Activated CD4-positive, CD25-positive, alpha-beta regulatory T cell (primary cell): Measurements from ENCODE around the gene OVOL3.

Source experiments
- DNase-seq, 4 experiments: peaks; one replicate each; lab custom pipeline; 2025; lab: John Stamatoyannopoulos, UW

The OVOL3 gene

DNA sequence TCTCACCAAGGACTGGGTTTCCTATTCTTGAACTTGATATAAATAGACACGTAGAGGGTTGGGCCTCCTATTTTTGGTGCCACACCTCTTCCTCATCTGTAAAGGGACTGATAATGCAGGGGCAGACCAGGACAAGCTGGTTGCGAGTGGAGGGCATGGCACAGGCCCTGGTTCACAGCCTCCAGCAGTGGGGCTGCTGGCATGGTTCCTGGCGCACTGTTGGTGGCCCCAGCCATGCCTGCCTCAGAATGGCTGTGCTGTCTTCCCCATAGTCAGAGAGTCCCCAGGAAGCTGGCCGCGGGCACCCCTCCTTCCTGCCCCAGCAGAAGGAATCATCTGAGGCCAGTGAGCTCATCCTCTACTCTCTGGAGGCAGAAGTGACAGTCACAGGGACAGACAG, 10.5 kb upstream of the OVOL3 start:
- no peak for DNase-seq

- no peak for DNase-seq
Observed at GRCh38 chr19:36101550-36102327, 9.2 kb upstream of the OVOL3 start.

GRCh38 chr19:36103040-36103626, 7.8 kb upstream of the OVOL3 start:
- DNase-seq: no peak

- no peak for DNase-seq
Observed at GRCh38 chr19:36103842-36104552, 6.9 kb upstream of the OVOL3 start.

- DNase-seq: no peak
Observed at GRCh38 chr19:36106441-36106840, 4.5 kb upstream of the OVOL3 start.

GRCh38 chr19:36106991-36107390, 4.0 kb upstream of the OVOL3 start:
- no peak for DNase-seq

DNA sequence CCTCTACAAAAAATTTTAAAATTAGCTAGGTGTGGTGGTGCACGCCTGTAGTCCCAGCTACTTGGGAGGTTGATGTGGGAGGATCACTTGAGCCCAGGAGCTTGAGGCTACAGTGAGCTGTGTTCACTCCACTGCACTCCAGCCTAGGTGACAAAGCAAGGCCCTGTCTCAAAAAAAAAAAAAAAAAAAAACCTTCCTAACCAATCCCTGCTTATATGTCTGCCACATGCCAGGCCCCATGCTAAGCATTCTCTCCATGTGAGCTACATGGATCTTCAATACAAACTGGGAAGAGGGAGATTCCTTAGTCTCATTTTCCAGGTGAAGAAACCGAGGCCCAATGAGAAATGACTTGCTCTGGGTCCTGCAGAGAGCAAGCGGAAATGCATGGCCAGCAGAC, 2.3 kb upstream of the OVOL3 start:
- DNase-seq: no peak

GRCh38 chr19:36111200-36111539, 227 bp downstream of the OVOL3 start:
- no peak for DNase-seq

DNA sequence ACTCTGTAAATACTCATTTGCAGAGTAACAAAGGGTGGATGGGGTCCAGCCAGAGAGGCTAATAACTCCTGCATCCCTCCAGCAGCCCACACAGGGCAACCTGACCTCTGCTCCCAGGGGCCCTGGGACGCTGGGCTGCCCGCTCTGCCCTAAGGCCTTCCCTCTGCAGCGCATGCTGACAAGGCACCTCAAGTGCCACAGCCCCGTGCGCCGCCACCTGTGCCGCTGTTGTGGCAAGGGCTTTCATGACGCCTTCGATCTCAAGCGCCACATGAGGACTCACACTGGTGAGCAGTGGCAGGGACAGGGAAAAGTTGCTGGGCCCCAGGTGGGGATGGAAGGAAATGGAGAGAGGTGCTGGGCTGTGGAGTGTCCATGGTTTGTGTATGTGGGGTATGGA, 1.7 kb downstream of the OVOL3 start:
- no peak for DNase-seq

DNA sequence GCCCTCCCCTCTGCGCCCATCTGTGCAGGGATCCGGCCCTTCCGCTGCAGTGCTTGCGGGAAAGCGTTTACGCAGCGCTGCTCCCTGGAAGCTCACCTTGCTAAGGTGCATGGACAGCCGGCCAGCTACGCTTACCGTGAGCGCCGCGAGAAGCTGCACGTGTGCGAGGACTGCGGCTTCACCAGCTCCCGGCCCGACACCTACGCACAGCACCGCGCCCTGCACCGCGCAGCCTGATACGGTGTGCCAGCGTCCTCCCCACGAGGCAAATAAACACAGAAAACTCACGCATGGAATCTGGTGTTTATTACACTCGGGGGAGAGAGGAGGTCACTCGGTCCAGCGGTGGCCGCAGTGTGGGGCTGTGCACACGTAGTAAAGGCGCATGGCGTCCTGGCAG, 2.5 kb downstream of the OVOL3 start:
- DNase-seq: no peak

- no peak for DNase-seq
Observed at GRCh38 chr19:36113894-36114720, 3.2 kb downstream of the OVOL3 start.

DNA sequence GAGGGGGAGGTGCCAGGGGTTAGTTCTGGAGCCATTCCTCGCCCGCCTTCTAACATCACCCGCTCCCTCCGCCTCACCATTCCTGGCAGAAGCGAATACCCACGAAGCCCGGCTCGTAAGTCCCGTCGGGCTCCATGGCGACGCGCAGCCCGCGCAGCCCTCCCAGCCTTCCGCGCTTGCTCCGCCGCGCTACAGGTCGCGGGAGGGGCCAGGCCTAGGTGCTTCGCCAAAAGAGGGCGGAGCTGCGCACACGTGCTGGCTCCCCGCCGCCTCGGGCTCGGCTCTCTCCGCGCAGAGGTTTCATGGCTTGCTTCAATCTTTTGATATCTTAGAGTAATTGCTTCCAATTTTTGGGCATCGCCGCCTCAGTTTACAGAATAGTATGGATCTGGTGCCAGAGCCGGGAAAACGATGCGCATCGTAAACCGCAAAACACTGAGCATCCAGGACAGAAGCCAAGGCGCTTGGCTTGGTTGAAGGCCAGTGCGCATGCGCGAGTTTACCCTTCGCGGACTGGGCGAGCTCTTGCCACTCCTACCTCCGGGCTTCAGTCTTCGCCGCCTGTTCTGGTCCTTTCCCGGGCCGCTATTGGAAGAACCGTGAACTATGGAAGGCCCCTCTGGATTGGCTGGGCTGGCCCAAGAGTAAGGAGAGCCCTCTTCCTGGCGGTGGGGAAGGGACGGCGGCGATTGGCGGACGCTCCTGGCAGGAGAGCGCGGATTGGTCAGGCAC, 3.9 kb downstream of the OVOL3 start, which contains the start of gene POLR2I:
POLR2I (minus strand) TSS at position 155 of the 732 bp plus-strand sequence; CDS start at position 136, 19 bp downstream.
- peak; percentile 94 to 98 (median 97) for DNase-seq

- DNase-seq: peak; percentile 88 to 92 (median 90)
Observed at GRCh38 chr19:36115453-36116343, 4.8 kb downstream of the OVOL3 start, which contains the start of gene TBCB. TSS of gene TBCB (plus strand) at chr19:36115468. CDS start at chr19:36115561, 93 bp downstream.

- DNase-seq: no peak
Observed at GRCh38 chr19:36116344-36116637, 5.3 kb downstream of the OVOL3 start.

- no peak for DNase-seq
Observed at GRCh38 chr19:36120092-36120983, 9.4 kb downstream of the OVOL3 start.

- no peak for DNase-seq
Observed at GRCh38 chr19:36120984-36121358, 10.0 kb downstream of the OVOL3 start.

- no peak for DNase-seq
Observed at GRCh38 chr19:36121486-36122124, 10.7 kb downstream of the OVOL3 start.

DNA sequence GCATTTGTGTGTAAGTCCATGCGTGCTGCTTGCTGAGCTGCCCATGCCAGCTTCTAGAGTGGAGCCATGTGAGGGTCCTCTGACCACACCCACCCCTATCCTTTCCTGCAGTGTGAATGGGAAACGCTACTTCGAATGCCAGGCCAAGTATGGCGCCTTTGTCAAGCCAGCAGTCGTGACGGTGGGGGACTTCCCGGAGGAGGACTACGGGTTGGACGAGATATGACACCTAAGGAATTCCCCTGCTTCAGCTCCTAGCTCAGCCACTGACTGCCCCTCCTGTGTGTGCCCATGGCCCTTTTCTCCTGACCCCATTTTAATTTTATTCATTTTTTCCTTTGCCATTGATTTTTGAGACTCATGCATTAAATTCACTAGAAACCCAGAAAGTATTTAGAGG, 14.6 kb downstream of the OVOL3 start:
- no peak for DNase-seq

- no peak for DNase-seq
Observed at GRCh38 chr19:36128392-36128736, 17.4 kb downstream of the OVOL3 start.
